ENCODE data around the gene HNRNPDL. TPM values are rescaled to one million over a fixed set of nuclear protein-coding genes. Genes with fewer than 3 reads are reported as not detected.

HNRNPDL gene
- total and polyA plus RNA-seq, 2 of the 13 experiments (the other 11 are each of a cell fraction or from before 2014, with no cell fraction given): 167 to 414 TPM

GRCh38 chr4:82373816-82374625 is 56.2 kb downstream of the HNRNPDL start, which contains the start of gene HNRNPD (continued):
- TF ChIP-seq HNF1A (IDR thresholded peaks at IDR 0.05; ENCODE audit: low read depth) (no peak), HNF1A (CRISPR knock-in tag; IDR thresholded peaks at IDR 0.05; ENCODE audit: borderline replicate concordance) (peak; percentile 76), ZNF780A (CRISPR knock-in tag; IDR thresholded peaks at IDR 0.05) (peak; percentile 87; the same call in 1 of the 2 replicates), POGZ (CRISPR knock-in tag; IDR thresholded peaks at IDR 0.05) (peak; percentile 90), CBFB (CRISPR knock-in tag; IDR thresholded peaks at IDR 0.05) (peak; percentile 90; the same call in 1 of the 2 replicates), BRD4 (CRISPR knock-in tag; IDR thresholded peaks at IDR 0.05) (peak; percentile 86), ZNF124 (CRISPR knock-in tag; IDR thresholded peaks at IDR 0.05) (peak; percentile 67; the same call in 1 of the 2 replicates), YEATS4 (CRISPR knock-in tag; IDR thresholded peaks at IDR 0.05; ENCODE audit: borderline replicate concordance) (peak; percentile 97), MED8 (CRISPR knock-in tag; IDR thresholded peaks at IDR 0.05; ENCODE audit: insufficient replicate concordance) (peak; percentile 64), UBTF (CRISPR knock-in tag; IDR thresholded peaks at IDR 0.05) (peak; percentile 97), DNMT3B (CRISPR knock-in tag; conservative IDR thresholded peaks at IDR 0.05) (peak; percentile 57; the same call in 1 of the 2 replicates), STAT5B (CRISPR knock-in tag; IDR thresholded peaks at IDR 0.05) (peak; percentile 93), SMAD3 (CRISPR knock-in tag; IDR thresholded peaks at IDR 0.05) (no peak; the same call in none of the 2 replicates), HOXA5 (CRISPR knock-in tag; IDR thresholded peaks at IDR 0.05) (peak; percentile 90; the same call in 1 of the 2 replicates), CENPT (CRISPR knock-in tag; IDR thresholded peaks at IDR 0.05; ENCODE audit: low read depth) (no peak), ZFP36L2 (CRISPR knock-in tag; IDR thresholded peaks at IDR 0.05) (no peak), ZFP1 (CRISPR knock-in tag; IDR thresholded peaks at IDR 0.05) (peak; percentile 34; the same call in 1 of the 2 replicates), ZFP36L1 (CRISPR knock-in tag; IDR thresholded peaks at IDR 0.05) (no peak), PCBP2 (optimal IDR thresholded peaks at IDR 0.05; ENCODE audit: low read depth, low read length, poor library complexity, severe bottlenecking) (no peak), NR2F6 (IDR thresholded peaks at IDR 0.05) (no peak), NR2F6 (CRISPR knock-in tag; IDR thresholded peaks at IDR 0.05) (peak; percentile 56), MBD4 (IDR thresholded peaks at IDR 0.05; ENCODE audit: borderline replicate concordance, low read length) (no peak), ZFP90 (CRISPR knock-in tag; IDR thresholded peaks at IDR 0.05; ENCODE audit: borderline replicate concordance) (peak; percentile 89; the same call in 1 of the 2 replicates), ZNF468 (CRISPR knock-in tag; IDR thresholded peaks at IDR 0.05) (0 out of 2 replicates have a peak, but pooled peaks have one; percentile 35), ZNF562 (CRISPR knock-in tag; IDR thresholded peaks at IDR 0.05; ENCODE audit: borderline replicate concordance) (peak; percentile 72; the same call in 1 of the 2 replicates)
